Nephron progenitor cell (in vitro differentiated cells): ENCODE results near the gene HES5.

Source experiments
- DNase-seq: peaks from one replicate; pipeline ENCODE4 v3.0.0; 2021
- H3K27ac Mint-ChIP-seq: 2 replicates; pipeline ENCODE4 v1.8.0; 2021; ENCODE audit warnings: mild to moderate bottlenecking, moderate library complexity, mixed read lengths
- H3K27me3 Mint-ChIP-seq: 2 replicates; pipeline ENCODE4 v1.8.0; 2021; ENCODE audit warnings: mild to moderate bottlenecking, low read depth, mixed read lengths; ENCODE audit not compliant: poor library complexity
- H3K36me3 Mint-ChIP-seq: 2 replicates; pipeline ENCODE4 v1.8.0; 2021; ENCODE audit warnings: low read depth, mixed read lengths
- H3K4me1 Mint-ChIP-seq: 2 replicates; pipeline ENCODE4 v1.8.0; 2021; ENCODE audit warnings: mixed read lengths
- H3K4me3 Mint-ChIP-seq: 2 replicates; pipeline ENCODE4 v1.8.0; 2021; ENCODE audit warnings: mild to moderate bottlenecking, moderate library complexity, mixed read lengths
- H3K9me3 Mint-ChIP-seq: 2 replicates; pipeline ENCODE4 v1.8.0; 2021; ENCODE audit warnings: mild to moderate bottlenecking, moderate library complexity, mixed read lengths
- CTCF ChIP-seq: fragments of 200-600 bp; sonication (generic); IDR thresholded peaks from 2 replicates; pipeline ENCODE4 v1.5.0; 2021; ENCODE audit warnings: antibody characterized with exemption

The HES5 gene

GRCh38 chr1:2525572-2525919, 4.5 kb downstream of the HES5 start:
- no peak for TF ChIP-seq CTCF
- peaks cover 34% of the 10 kb centered on the region for H3K4me1 Mint-ChIP-seq
- peak overlapping the region; percentile 94 for H3K4me3 Mint-ChIP-seq
- no peak overlapping the region for H3K27ac Mint-ChIP-seq
- H3K9me3 Mint-ChIP-seq = no peaks in the 10 kb centered on the region
- no peak for DNase-seq
- H3K36me3 Mint-ChIP-seq = peaks cover 8% of the 10 kb centered on the region
- H3K27me3 Mint-ChIP-seq = peaks cover 37% of the 10 kb centered on the region

- H3K36me3 Mint-ChIP-seq = peaks cover 9% of the 10 kb centered on the region
- DNase-seq = no peak
- peak overlapping the region; percentile 94 for H3K4me3 Mint-ChIP-seq
- TF ChIP-seq CTCF = no peak
- H3K27me3 Mint-ChIP-seq = peaks cover 23% of the 10 kb centered on the region
- H3K9me3 Mint-ChIP-seq = no peaks in the 10 kb centered on the region
- no peak overlapping the region for H3K27ac Mint-ChIP-seq
- peaks cover 34% of the 10 kb centered on the region for H3K4me1 Mint-ChIP-seq
Measured at GRCh38 chr1:2523891-2524609, 6.0 kb downstream of the HES5 start.

- H3K4me1 Mint-ChIP-seq = peaks cover 34% of the 10 kb centered on the region
- peaks cover 16% of the 10 kb centered on the region for H3K27me3 Mint-ChIP-seq
- no peaks in the 10 kb centered on the region for H3K9me3 Mint-ChIP-seq
- no peak for TF ChIP-seq CTCF
- no peak overlapping the region for H3K4me3 Mint-ChIP-seq
- H3K27ac Mint-ChIP-seq = no peak overlapping the region
- no peak for DNase-seq
- peaks cover 9% of the 10 kb centered on the region for H3K36me3 Mint-ChIP-seq
Measured at GRCh38 chr1:2523191-2523890, 6.7 kb downstream of the HES5 start.

GRCh38 chr1:2522230-2522629, 7.8 kb downstream of the HES5 start:
- no peak overlapping the region for H3K27ac Mint-ChIP-seq
- peaks cover 41% of the 10 kb centered on the region for H3K4me1 Mint-ChIP-seq
- no peak for TF ChIP-seq CTCF
- H3K27me3 Mint-ChIP-seq = peaks cover 6% of the 10 kb centered on the region
- H3K36me3 Mint-ChIP-seq = peaks cover 13% of the 10 kb centered on the region
- no peak for DNase-seq
- H3K4me3 Mint-ChIP-seq = no peak overlapping the region
- no peaks in the 10 kb centered on the region for H3K9me3 Mint-ChIP-seq

GRCh38 chr1:2520806-2521205, 9.3 kb downstream of the HES5 start:
- Mint-ChIP-seq H3K27ac (no peak overlapping the region), H3K4me1 (peaks cover 36% of the 10 kb centered on the region), H3K9me3 (no peaks in the 10 kb centered on the region), H3K36me3 (peaks cover 13% of the 10 kb centered on the region), H3K4me3 (no peak overlapping the region), H3K27me3 (no peaks in the 10 kb centered on the region)
- no peak for TF ChIP-seq CTCF
- no peak for DNase-seq

- no peak overlapping the region for H3K4me3 Mint-ChIP-seq
- no peak for DNase-seq
- H3K27ac Mint-ChIP-seq = no peak overlapping the region
- peaks cover 13% of the 10 kb centered on the region for H3K36me3 Mint-ChIP-seq
- H3K27me3 Mint-ChIP-seq = no peaks in the 10 kb centered on the region
- H3K4me1 Mint-ChIP-seq = peaks cover 32% of the 10 kb centered on the region
- H3K9me3 Mint-ChIP-seq = no peaks in the 10 kb centered on the region
- no peak for TF ChIP-seq CTCF
Measured at GRCh38 chr1:2520206-2520605, 9.9 kb downstream of the HES5 start.
